Uterus (tissue), 2 donors: ENCODE results near the gene PIEZO2.

ENCODE experiments used
- POLR2A ChIP-seq, 2 donors: fragments of 450-650 bp; IDR thresholded peaks; one replicate each; pipeline ENCODE4 v1.6.1; 2016; ENCODE audit warnings: antibody characterized with exemption in 2 of 2, mild to moderate bottlenecking in 1 of 2, moderate library complexity in 1 of 2
- TF ChIP-seq, protein P1 (sequence below), 4 experiments: fragments of 200-600 bp in 2 of 4; fragments of 450-650 bp in 2 of 4; sonication (generic) in 2 of 4; IDR thresholded peaks; one replicate each; pipeline ENCODE4 v1.5.1; 2016 to 2019; ENCODE audit warnings: antibody characterized with exemption in 4 of 4, mild to moderate bottlenecking in 2 of 4, moderate library complexity in 1 of 4

DNA sequence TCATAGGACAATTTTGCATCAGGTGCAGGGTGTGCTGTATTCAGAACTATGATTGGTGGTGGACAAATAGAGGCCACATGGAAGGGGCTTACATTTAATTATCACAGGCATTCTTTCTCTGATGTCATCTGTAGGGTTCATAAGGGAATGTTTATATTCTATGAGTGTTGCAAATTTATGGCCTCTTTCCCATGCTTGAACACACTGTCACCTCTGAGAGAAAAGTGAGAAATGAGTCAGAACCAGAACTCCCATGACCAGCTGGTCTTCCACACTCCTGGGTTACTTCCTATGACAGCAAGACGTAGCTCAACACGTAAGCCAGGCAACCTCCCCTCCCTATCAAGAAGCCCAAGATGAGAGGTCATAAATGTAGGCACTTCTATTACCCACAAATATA is 310.8 kb downstream of the PIEZO2 start:
- TF ChIP-seq POLR2A (IDR thresholded peaks at IDR 0.05) = no peak
- TF ChIP-seq, protein P1, sequence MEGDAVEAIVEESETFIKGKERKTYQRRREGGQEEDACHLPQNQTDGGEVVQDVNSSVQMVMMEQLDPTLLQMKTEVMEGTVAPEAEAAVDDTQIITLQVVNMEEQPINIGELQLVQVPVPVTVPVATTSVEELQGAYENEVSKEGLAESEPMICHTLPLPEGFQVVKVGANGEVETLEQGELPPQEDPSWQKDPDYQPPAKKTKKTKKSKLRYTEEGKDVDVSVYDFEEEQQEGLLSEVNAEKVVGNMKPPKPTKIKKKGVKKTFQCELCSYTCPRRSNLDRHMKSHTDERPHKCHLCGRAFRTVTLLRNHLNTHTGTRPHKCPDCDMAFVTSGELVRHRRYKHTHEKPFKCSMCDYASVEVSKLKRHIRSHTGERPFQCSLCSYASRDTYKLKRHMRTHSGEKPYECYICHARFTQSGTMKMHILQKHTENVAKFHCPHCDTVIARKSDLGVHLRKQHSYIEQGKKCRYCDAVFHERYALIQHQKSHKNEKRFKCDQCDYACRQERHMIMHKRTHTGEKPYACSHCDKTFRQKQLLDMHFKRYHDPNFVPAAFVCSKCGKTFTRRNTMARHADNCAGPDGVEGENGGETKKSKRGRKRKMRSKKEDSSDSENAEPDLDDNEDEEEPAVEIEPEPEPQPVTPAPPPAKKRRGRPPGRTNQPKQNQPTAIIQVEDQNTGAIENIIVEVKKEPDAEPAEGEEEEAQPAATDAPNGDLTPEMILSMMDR (IDR thresholded peaks at IDR 0.05) = no peak
